ENCODE measurements around the gene HLCS.

The HLCS gene

GRCh38 chr21:36804874-36805611 is 161.4 kb downstream of the HLCS start:
- Histone ChIP-seq H3K9ac (ENCODE audit: low read depth, low read length) (no peak overlapping the region), H3K4me1 (ENCODE audit: control insufficient read depth, insufficient read depth, low read length) (no peaks in the 10 kb centered on the region), H3K4me3 (ENCODE audit: low read depth, low read length) (no peak overlapping the region), H3K27me3 (ENCODE audit: control insufficient read depth, insufficient read depth, low read length) (no peaks in the 10 kb centered on the region), H3K9me3 (ENCODE audit: control insufficient read depth, insufficient read depth, low read length) (no peaks in the 10 kb centered on the region), H3K36me3 (ENCODE audit: control insufficient read depth, insufficient read depth, low read length) (no peaks in the 10 kb centered on the region)

- no peaks in the 10 kb centered on the region for H3K36me3 ChIP-seq (ENCODE audit: control insufficient read depth, insufficient read depth, low read length)
- no peaks in the 10 kb centered on the region for H3K27me3 ChIP-seq (ENCODE audit: control insufficient read depth, insufficient read depth, low read length)
- no peak overlapping the region for H3K9ac ChIP-seq (ENCODE audit: low read depth, low read length)
- H3K4me3 ChIP-seq (ENCODE audit: low read depth, low read length), result no peak overlapping the region
- no peaks in the 10 kb centered on the region for H3K4me1 ChIP-seq (ENCODE audit: control insufficient read depth, insufficient read depth, low read length)
- H3K9me3 ChIP-seq (ENCODE audit: control insufficient read depth, insufficient read depth, low read length), result no peaks in the 10 kb centered on the region
These were observed 162.5 kb downstream of the HLCS start for GRCh38 chr21:36803816-36804439.

- Histone ChIP-seq H3K36me3 (ENCODE audit: control insufficient read depth, insufficient read depth, low read length) (no peaks in the 10 kb centered on the region), H3K4me1 (ENCODE audit: control insufficient read depth, insufficient read depth, low read length) (no peaks in the 10 kb centered on the region), H3K27me3 (ENCODE audit: control insufficient read depth, insufficient read depth, low read length) (no peaks in the 10 kb centered on the region), H3K4me3 (ENCODE audit: low read depth, low read length) (no peak overlapping the region), H3K9ac (ENCODE audit: low read depth, low read length) (no peak overlapping the region), H3K9me3 (ENCODE audit: control insufficient read depth, insufficient read depth, low read length) (no peaks in the 10 kb centered on the region)
These were observed 163.3 kb downstream of the HLCS start for GRCh38 chr21:36803051-36803645.

GRCh38 chr21:36800734-36801133 is 165.7 kb downstream of the HLCS start:
- no peaks in the 10 kb centered on the region for H3K27me3 ChIP-seq (ENCODE audit: control insufficient read depth, insufficient read depth, low read length)
- H3K4me1 ChIP-seq (ENCODE audit: control insufficient read depth, insufficient read depth, low read length), result no peaks in the 10 kb centered on the region
- no peaks in the 10 kb centered on the region for H3K36me3 ChIP-seq (ENCODE audit: control insufficient read depth, insufficient read depth, low read length)
- H3K4me3 ChIP-seq (ENCODE audit: low read depth, low read length), result no peak overlapping the region
- H3K9me3 ChIP-seq (ENCODE audit: control insufficient read depth, insufficient read depth, low read length), result no peaks in the 10 kb centered on the region
- no peak overlapping the region for H3K9ac ChIP-seq (ENCODE audit: low read depth, low read length)

GRCh38 chr21:36799869-36800268 is 166.6 kb downstream of the HLCS start:
- Histone ChIP-seq H3K9me3 (ENCODE audit: control insufficient read depth, insufficient read depth, low read length) (no peaks in the 10 kb centered on the region), H3K36me3 (ENCODE audit: control insufficient read depth, insufficient read depth, low read length) (no peaks in the 10 kb centered on the region), H3K4me1 (ENCODE audit: control insufficient read depth, insufficient read depth, low read length) (no peaks in the 10 kb centered on the region), H3K9ac (ENCODE audit: low read depth, low read length) (no peak overlapping the region), H3K4me3 (ENCODE audit: low read depth, low read length) (no peak overlapping the region), H3K27me3 (ENCODE audit: control insufficient read depth, insufficient read depth, low read length) (no peaks in the 10 kb centered on the region)

- H3K9ac ChIP-seq (ENCODE audit: low read depth, low read length), result no peak overlapping the region
- no peaks in the 10 kb centered on the region for H3K9me3 ChIP-seq (ENCODE audit: control insufficient read depth, insufficient read depth, low read length)
- no peaks in the 10 kb centered on the region for H3K36me3 ChIP-seq (ENCODE audit: control insufficient read depth, insufficient read depth, low read length)
- H3K4me3 ChIP-seq (ENCODE audit: low read depth, low read length), result no peak overlapping the region
- H3K4me1 ChIP-seq (ENCODE audit: control insufficient read depth, insufficient read depth, low read length), result no peaks in the 10 kb centered on the region
- no peaks in the 10 kb centered on the region for H3K27me3 ChIP-seq (ENCODE audit: control insufficient read depth, insufficient read depth, low read length)
These were observed 168.0 kb downstream of the HLCS start for GRCh38 chr21:36798491-36798890.

- H3K27me3 ChIP-seq (ENCODE audit: control insufficient read depth, insufficient read depth, low read length), result no peaks in the 10 kb centered on the region
- no peaks in the 10 kb centered on the region for H3K36me3 ChIP-seq (ENCODE audit: control insufficient read depth, insufficient read depth, low read length)
- H3K4me1 ChIP-seq (ENCODE audit: control insufficient read depth, insufficient read depth, low read length), result no peaks in the 10 kb centered on the region
- no peak overlapping the region for H3K4me3 ChIP-seq (ENCODE audit: low read depth, low read length)
- no peak overlapping the region for H3K9ac ChIP-seq (ENCODE audit: low read depth, low read length)
- H3K9me3 ChIP-seq (ENCODE audit: control insufficient read depth, insufficient read depth, low read length), result no peaks in the 10 kb centered on the region
These were observed 170.4 kb downstream of the HLCS start for GRCh38 chr21:36796070-36796469.

- Histone ChIP-seq H3K4me3 (ENCODE audit: low read depth, low read length) (no peak overlapping the region), H3K9ac (ENCODE audit: low read depth, low read length) (no peak overlapping the region), H3K9me3 (ENCODE audit: control insufficient read depth, insufficient read depth, low read length) (no peaks in the 10 kb centered on the region)
These were observed 173.9 kb downstream of the HLCS start for GRCh38 chr21:36792505-36792967.

GRCh38 chr21:36791695-36792470 is 174.6 kb downstream of the HLCS start:
- Histone ChIP-seq H3K36me3 (ENCODE audit: control insufficient read depth, insufficient read depth, low read length) (no peaks in the 10 kb centered on the region), H3K9ac (ENCODE audit: low read depth, low read length) (no peak overlapping the region), H3K27me3 (ENCODE audit: control insufficient read depth, insufficient read depth, low read length) (no peaks in the 10 kb centered on the region), H3K4me1 (ENCODE audit: control insufficient read depth, insufficient read depth, low read length) (no peaks in the 10 kb centered on the region), H3K9me3 (ENCODE audit: control insufficient read depth, insufficient read depth, low read length) (no peaks in the 10 kb centered on the region), H3K4me3 (ENCODE audit: low read depth, low read length) (no peak overlapping the region)

More at GRCh38 chr21:36792505-36792967, 173.9 kb downstream of the HLCS start:
- H3K4me1 ChIP-seq (ENCODE audit: control insufficient read depth, insufficient read depth, low read length), result no peaks in the 10 kb centered on the region
- H3K36me3 ChIP-seq (ENCODE audit: control insufficient read depth, insufficient read depth, low read length), result no peaks in the 10 kb centered on the region
- no peaks in the 10 kb centered on the region for H3K27me3 ChIP-seq (ENCODE audit: control insufficient read depth, insufficient read depth, low read length)

- Histone ChIP-seq H3K27me3 (ENCODE audit: control insufficient read depth, insufficient read depth, low read length) (no peaks in the 10 kb centered on the region), H3K9me3 (ENCODE audit: control insufficient read depth, insufficient read depth, low read length) (no peaks in the 10 kb centered on the region), H3K4me1 (ENCODE audit: control insufficient read depth, insufficient read depth, low read length) (no peaks in the 10 kb centered on the region), H3K4me3 (ENCODE audit: low read depth, low read length) (no peak overlapping the region), H3K9ac (ENCODE audit: low read depth, low read length) (no peak overlapping the region), H3K36me3 (ENCODE audit: control insufficient read depth, insufficient read depth, low read length) (no peaks in the 10 kb centered on the region)
These were observed 175.3 kb downstream of the HLCS start for GRCh38 chr21:36791180-36791579.

- no peaks in the 10 kb centered on the region for H3K9me3 ChIP-seq (ENCODE audit: control insufficient read depth, insufficient read depth, low read length)
- no peak overlapping the region for H3K9ac ChIP-seq (ENCODE audit: low read depth, low read length)
- no peaks in the 10 kb centered on the region for H3K4me1 ChIP-seq (ENCODE audit: control insufficient read depth, insufficient read depth, low read length)
- no peaks in the 10 kb centered on the region for H3K36me3 ChIP-seq (ENCODE audit: control insufficient read depth, insufficient read depth, low read length)
- no peaks in the 10 kb centered on the region for H3K27me3 ChIP-seq (ENCODE audit: control insufficient read depth, insufficient read depth, low read length)
- H3K4me3 ChIP-seq (ENCODE audit: low read depth, low read length), result no peak overlapping the region
These were observed 175.9 kb downstream of the HLCS start for GRCh38 chr21:36790616-36791015.

All from iPS-15b (cell line).